SK-N-SH treated with all-trans-retinoic acid at 6 μM for 48 hours (cell line): ENCODE measurements around the gene TNIK.

Experiments used
- PPARA ChIP-seq: fragments of 250-450 bp; sonication (Bioruptor Pico); IDR thresholded peaks from 2 replicates; pipeline ENCODE4 v1.5.0; 2020; ENCODE audit warnings: mild to moderate bottlenecking, borderline replicate concordance
- RARB ChIP-seq: fragments of 250-450 bp; sonication (Bioruptor Pico); IDR thresholded peaks from 2 replicates; pipeline ENCODE4 v1.8.0; 2021; ENCODE audit warnings: mild to moderate bottlenecking, moderate library complexity
- TF ChIP-seq, protein P1 (sequence below): fragments of 250-450 bp; sonication (Bioruptor Pico); IDR thresholded peaks from 2 replicates; pipeline ENCODE4 v1.5.0; 2020; ENCODE audit warnings: mild to moderate bottlenecking, moderate library complexity
- TF ChIP-seq, protein P2 (sequence below): fragments of 250-450 bp; sonication (Bioruptor Pico); IDR thresholded peaks from 2 replicates; pipeline ENCODE4 v1.5.1; 2020; ENCODE audit warnings: low read depth, mild to moderate bottlenecking, moderate library complexity
- TF ChIP-seq, protein P3 (sequence below): fragments of 250-450 bp; sonication (Bioruptor Pico); IDR thresholded peaks from 2 replicates; pipeline ENCODE4 v1.8.0; 2021; ENCODE audit warnings: low read depth, mild to moderate bottlenecking, moderate library complexity, borderline replicate concordance
- TF ChIP-seq, protein P4 (sequence below): fragments of 250-450 bp; sonication (Bioruptor Pico); IDR thresholded peaks from 2 replicates; pipeline ENCODE4 v1.8.0; 2020; ENCODE audit warnings: mild to moderate bottlenecking, moderate library complexity, borderline replicate concordance

DNA sequence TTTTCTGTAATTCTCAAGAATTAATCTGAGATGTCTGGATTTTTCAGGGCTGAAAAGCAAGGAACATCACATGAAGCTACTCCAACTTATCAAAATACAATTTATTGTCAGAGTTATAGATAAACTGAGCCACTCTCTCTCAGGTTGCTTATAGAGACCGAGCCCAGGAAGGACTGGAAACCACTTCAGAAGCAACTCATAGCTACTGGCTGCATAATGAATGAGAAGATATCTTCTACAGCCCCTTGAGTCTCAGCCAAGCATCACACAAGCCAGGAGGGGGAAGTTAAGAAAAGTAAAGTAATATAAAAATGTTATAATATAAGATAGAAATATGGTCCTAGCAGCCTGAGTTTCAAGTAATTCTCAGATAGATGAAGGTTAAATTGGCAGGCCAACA lies 186.0 kb downstream of the TNIK start:
- TF ChIP-seq, protein P1, sequence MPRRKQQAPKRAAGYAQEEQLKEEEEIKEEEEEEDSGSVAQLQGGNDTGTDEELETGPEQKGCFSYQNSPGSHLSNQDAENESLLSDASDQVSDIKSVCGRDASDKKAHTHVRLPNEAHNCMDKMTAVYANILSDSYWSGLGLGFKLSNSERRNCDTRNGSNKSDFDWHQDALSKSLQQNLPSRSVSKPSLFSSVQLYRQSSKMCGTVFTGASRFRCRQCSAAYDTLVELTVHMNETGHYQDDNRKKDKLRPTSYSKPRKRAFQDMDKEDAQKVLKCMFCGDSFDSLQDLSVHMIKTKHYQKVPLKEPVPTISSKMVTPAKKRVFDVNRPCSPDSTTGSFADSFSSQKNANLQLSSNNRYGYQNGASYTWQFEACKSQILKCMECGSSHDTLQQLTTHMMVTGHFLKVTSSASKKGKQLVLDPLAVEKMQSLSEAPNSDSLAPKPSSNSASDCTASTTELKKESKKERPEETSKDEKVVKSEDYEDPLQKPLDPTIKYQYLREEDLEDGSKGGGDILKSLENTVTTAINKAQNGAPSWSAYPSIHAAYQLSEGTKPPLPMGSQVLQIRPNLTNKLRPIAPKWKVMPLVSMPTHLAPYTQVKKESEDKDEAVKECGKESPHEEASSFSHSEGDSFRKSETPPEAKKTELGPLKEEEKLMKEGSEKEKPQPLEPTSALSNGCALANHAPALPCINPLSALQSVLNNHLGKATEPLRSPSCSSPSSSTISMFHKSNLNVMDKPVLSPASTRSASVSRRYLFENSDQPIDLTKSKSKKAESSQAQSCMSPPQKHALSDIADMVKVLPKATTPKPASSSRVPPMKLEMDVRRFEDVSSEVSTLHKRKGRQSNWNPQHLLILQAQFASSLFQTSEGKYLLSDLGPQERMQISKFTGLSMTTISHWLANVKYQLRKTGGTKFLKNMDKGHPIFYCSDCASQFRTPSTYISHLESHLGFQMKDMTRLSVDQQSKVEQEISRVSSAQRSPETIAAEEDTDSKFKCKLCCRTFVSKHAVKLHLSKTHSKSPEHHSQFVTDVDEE (CRISPR knock-in tag): no peak
- TF ChIP-seq PPARA (CRISPR knock-in tag) (no peak), RARB (CRISPR knock-in tag) (no peak)
- TF ChIP-seq, protein P2, sequence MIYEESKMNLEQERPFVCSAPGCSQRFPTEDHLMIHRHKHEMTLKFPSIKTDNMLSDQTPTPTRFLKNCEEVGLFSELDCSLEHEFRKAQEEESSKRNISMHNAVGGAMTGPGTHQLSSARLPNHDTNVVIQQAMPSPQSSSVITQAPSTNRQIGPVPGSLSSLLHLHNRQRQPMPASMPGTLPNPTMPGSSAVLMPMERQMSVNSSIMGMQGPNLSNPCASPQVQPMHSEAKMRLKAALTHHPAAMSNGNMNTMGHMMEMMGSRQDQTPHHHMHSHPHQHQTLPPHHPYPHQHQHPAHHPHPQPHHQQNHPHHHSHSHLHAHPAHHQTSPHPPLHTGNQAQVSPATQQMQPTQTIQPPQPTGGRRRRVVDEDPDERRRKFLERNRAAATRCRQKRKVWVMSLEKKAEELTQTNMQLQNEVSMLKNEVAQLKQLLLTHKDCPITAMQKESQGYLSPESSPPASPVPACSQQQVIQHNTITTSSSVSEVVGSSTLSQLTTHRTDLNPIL (CRISPR knock-in tag): no peak
- TF ChIP-seq, protein P3, sequence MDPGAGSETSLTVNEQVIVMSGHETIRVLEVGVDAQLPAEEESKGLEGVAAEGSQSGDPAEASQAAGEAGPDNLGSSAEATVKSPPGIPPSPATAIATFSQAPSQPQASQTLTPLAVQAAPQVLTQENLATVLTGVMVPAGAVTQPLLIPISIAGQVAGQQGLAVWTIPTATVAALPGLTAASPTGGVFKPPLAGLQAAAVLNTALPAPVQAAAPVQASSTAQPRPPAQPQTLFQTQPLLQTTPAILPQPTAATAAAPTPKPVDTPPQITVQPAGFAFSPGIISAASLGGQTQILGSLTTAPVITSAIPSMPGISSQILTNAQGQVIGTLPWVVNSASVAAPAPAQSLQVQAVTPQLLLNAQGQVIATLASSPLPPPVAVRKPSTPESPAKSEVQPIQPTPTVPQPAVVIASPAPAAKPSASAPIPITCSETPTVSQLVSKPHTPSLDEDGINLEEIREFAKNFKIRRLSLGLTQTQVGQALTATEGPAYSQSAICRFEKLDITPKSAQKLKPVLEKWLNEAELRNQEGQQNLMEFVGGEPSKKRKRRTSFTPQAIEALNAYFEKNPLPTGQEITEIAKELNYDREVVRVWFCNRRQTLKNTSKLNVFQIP (CRISPR knock-in tag): no peak
- TF ChIP-seq, protein P4, sequence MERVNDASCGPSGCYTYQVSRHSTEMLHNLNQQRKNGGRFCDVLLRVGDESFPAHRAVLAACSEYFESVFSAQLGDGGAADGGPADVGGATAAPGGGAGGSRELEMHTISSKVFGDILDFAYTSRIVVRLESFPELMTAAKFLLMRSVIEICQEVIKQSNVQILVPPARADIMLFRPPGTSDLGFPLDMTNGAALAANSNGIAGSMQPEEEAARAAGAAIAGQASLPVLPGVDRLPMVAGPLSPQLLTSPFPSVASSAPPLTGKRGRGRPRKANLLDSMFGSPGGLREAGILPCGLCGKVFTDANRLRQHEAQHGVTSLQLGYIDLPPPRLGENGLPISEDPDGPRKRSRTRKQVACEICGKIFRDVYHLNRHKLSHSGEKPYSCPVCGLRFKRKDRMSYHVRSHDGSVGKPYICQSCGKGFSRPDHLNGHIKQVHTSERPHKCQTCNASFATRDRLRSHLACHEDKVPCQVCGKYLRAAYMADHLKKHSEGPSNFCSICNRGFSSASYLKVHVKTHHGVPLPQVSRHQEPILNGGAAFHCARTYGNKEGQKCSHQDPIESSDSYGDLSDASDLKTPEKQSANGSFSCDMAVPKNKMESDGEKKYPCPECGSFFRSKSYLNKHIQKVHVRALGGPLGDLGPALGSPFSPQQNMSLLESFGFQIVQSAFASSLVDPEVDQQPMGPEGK (CRISPR knock-in tag): no peak
